Uterus (tissue), 2 donors: ENCODE results near the gene ADAMTS3.

Source experiments
- CTCF ChIP-seq, 4 experiments: fragments of 200-600 bp in 2 of 4; fragments of 450-650 bp in 2 of 4; sonication (generic) in 2 of 4; IDR thresholded peaks; one replicate each; pipeline ENCODE4 v1.5.1; 2016 to 2019; ENCODE audit warnings: antibody characterized with exemption in 4 of 4, mild to moderate bottlenecking in 2 of 4, moderate library complexity in 1 of 4
- POLR2A ChIP-seq, 2 donors: fragments of 450-650 bp; IDR thresholded peaks; one replicate each; pipeline ENCODE4 v1.6.1; 2016; ENCODE audit warnings: antibody characterized with exemption in 2 of 2, mild to moderate bottlenecking in 1 of 2, moderate library complexity in 1 of 2

- TF ChIP-seq CTCF (IDR thresholded peaks at IDR 0.05) (no peak), POLR2A (IDR thresholded peaks at IDR 0.05) (no peak)
These were observed 146.6 kb downstream of the ADAMTS3 start for GRCh38 chr4:72422416-72422815.
